ENCODE results near the gene ZFP36. TPM values are rescaled to one million over a fixed set of nuclear protein-coding genes. Genes with fewer than 3 reads are reported as not detected.

Gene ZFP36
- total and polyA plus RNA-seq, 4 donors = 41.2 to 655 (median 172) TPM

- TF ChIP-seq, protein P1, sequence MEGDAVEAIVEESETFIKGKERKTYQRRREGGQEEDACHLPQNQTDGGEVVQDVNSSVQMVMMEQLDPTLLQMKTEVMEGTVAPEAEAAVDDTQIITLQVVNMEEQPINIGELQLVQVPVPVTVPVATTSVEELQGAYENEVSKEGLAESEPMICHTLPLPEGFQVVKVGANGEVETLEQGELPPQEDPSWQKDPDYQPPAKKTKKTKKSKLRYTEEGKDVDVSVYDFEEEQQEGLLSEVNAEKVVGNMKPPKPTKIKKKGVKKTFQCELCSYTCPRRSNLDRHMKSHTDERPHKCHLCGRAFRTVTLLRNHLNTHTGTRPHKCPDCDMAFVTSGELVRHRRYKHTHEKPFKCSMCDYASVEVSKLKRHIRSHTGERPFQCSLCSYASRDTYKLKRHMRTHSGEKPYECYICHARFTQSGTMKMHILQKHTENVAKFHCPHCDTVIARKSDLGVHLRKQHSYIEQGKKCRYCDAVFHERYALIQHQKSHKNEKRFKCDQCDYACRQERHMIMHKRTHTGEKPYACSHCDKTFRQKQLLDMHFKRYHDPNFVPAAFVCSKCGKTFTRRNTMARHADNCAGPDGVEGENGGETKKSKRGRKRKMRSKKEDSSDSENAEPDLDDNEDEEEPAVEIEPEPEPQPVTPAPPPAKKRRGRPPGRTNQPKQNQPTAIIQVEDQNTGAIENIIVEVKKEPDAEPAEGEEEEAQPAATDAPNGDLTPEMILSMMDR (IDR thresholded peaks at IDR 0.05; ENCODE audit: control extremely low read depth, extremely low read depth) = no peak
- WGBS, 2 donors = 1 to 2% methylated on average over 14 of the region's 14 CpGs
These were observed 688 bp downstream of the ZFP36 start for GRCh38 chr19:39407410-39407659.

DNA sequence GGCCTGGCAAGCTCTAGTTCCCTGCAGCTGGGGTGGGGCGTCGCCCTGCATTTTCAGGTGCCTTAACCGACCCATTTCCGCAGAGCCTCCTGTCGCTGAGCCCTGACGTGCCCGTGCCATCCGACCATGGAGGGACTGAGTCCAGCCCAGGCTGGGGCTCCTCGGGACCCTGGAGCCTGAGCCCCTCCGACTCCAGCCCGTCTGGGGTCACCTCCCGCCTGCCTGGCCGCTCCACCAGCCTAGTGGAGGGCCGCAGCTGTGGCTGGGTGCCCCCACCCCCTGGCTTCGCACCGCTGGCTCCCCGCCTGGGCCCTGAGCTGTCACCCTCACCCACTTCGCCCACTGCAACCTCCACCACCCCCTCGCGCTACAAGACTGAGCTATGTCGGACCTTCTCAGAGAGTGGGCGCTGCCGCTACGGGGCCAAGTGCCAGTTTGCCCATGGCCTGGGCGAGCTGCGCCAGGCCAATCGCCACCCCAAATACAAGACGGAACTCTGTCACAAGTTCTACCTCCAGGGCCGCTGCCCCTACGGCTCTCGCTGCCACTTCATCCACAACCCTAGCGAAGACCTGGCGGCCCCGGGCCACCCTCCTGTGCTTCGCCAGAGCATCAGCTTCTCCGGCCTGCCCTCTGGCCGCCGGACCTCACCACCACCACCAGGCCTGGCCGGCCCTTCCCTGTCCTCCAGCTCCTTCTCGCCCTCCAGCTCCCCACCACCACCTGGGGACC lies 1.2 kb downstream of the ZFP36 start:
- H3K36me3 ChIP-seq (ENCODE audit: control insufficient read depth in 4 of 4, insufficient read depth in 4 of 4, low read length in 4 of 4) = peaks cover 0 to 12% (median 6%) of the 10 kb centered on the region in 4 donors
- no peaks in the 10 kb centered on the region for H3K27me3 ChIP-seq (ENCODE audit: control insufficient read depth in 3 of 3, insufficient read depth in 3 of 3, low read length in 2 of 3)
- H3K4me1 ChIP-seq (ENCODE audit: control insufficient read depth in 5 of 5, insufficient read depth in 5 of 5, low read length in 5 of 5) = peaks cover 0 to 48% (median 12%) of the 10 kb centered on the region in 5 donors
- peak overlapping the region; percentile 56 to 86 for H3K9ac ChIP-seq (ENCODE audit: insufficient read depth in 1 of 2, low read length in 2 of 2)
- no peaks in the 10 kb centered on the region for H3K9me3 ChIP-seq (ENCODE audit: control insufficient read depth in 4 of 4, insufficient read depth in 3 of 4, low read length in 3 of 4)
- 9 to 29% methylated on average over 39 to 40 of the region's 40 CpGs for WGBS, 2 donors
- DNase-seq (peak in 1 of 3 donors; percentile 46), ATAC-seq (ENCODE audit: insufficient read depth, low FRiP score) (no peak)
- TF ChIP-seq, protein P1 (IDR thresholded peaks at IDR 0.05; ENCODE audit: control extremely low read depth, extremely low read depth) = no peak
- peak overlapping the region; percentile 94 to 100 for H3K27ac ChIP-seq (ENCODE audit: low read depth in 1 of 2, low read length in 1 of 2)
- peak overlapping the region; percentile 91 for H3K4me3 ChIP-seq

More at GRCh38 chr19:39407410-39407659, 688 bp downstream of the ZFP36 start:
- ATAC-seq (ENCODE audit: insufficient read depth, low FRiP score) (no peak), DNase-seq (no peak)
- peaks cover 0 to 49% (median 13%) of the 10 kb centered on the region in 5 donors for H3K4me1 ChIP-seq (ENCODE audit: control insufficient read depth in 5 of 5, insufficient read depth in 5 of 5, low read length in 5 of 5)
- peak overlapping the region; percentile 56 to 86 for H3K9ac ChIP-seq (ENCODE audit: insufficient read depth in 1 of 2, low read length in 2 of 2)
- H3K36me3 ChIP-seq (ENCODE audit: control insufficient read depth in 4 of 4, insufficient read depth in 4 of 4, low read length in 4 of 4) = peaks cover 0 to 12% (median 6%) of the 10 kb centered on the region in 4 donors
- no peaks in the 10 kb centered on the region for H3K27me3 ChIP-seq (ENCODE audit: control insufficient read depth in 3 of 3, insufficient read depth in 3 of 3, low read length in 2 of 3)
- peak overlapping the region; percentile 91 for H3K4me3 ChIP-seq
- no peaks in the 10 kb centered on the region for H3K9me3 ChIP-seq (ENCODE audit: control insufficient read depth in 4 of 4, insufficient read depth in 3 of 4, low read length in 3 of 4)
- peak overlapping the region; percentile 94 to 100 for H3K27ac ChIP-seq (ENCODE audit: low read depth in 1 of 2, low read length in 1 of 2)

DNA sequence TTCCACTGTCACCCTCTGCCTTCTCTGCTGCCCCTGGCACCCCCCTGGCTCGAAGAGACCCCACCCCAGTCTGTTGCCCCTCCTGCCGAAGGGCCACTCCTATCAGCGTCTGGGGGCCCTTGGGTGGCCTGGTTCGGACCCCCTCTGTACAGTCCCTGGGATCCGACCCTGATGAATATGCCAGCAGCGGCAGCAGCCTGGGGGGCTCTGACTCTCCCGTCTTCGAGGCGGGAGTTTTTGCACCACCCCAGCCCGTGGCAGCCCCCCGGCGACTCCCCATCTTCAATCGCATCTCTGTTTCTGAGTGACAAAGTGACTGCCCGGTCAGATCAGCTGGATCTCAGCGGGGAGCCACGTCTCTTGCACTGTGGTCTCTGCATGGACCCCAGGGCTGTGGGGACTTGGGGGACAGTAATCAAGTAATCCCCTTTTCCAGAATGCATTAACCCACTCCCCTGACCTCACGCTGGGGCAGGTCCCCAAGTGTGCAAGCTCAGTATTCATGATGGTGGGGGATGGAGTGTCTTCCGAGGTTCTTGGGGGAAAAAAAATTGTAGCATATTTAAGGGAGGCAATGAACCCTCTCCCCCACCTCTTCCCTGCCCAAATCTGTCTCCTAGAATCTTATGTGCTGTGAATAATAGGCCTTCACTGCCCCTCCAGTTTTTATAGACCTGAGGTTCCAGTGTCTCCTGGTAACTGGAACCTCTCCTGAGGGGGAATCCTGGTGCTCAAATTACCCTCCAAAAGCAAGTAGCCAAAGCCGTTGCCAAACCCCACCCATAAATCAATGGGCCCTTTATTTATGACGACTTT lies 2.0 kb downstream of the ZFP36 start:
- DNase-seq = peak in 1 of 3 donors; percentile 57
- TF ChIP-seq, protein P1 (IDR thresholded peaks at IDR 0.05; ENCODE audit: control extremely low read depth, extremely low read depth) = no peak
- Histone ChIP-seq H3K27me3 (ENCODE audit: control insufficient read depth in 3 of 3, insufficient read depth in 3 of 3, low read length in 2 of 3) (no peaks in the 10 kb centered on the region), H3K4me3 (peak overlapping the region; percentile 91), H3K9ac (ENCODE audit: insufficient read depth in 1 of 2, low read length in 2 of 2) (peak overlapping the region in 1 of 2 donors; percentile 60), H3K4me1 (ENCODE audit: control insufficient read depth in 5 of 5, insufficient read depth in 5 of 5, low read length in 5 of 5) (peaks cover 0 to 43% (median 8%) of the 10 kb centered on the region in 5 donors), H3K27ac (ENCODE audit: low read depth in 1 of 2, low read length in 1 of 2) (peak overlapping the region; percentile 94 to 100), H3K36me3 (ENCODE audit: control insufficient read depth in 4 of 4, insufficient read depth in 4 of 4, low read length in 4 of 4) (peaks cover 0 to 12% (median 6%) of the 10 kb centered on the region in 4 donors), H3K9me3 (ENCODE audit: control insufficient read depth in 4 of 4, insufficient read depth in 3 of 4, low read length in 3 of 4) (no peaks in the 10 kb centered on the region)
- no peak for ATAC-seq (ENCODE audit: insufficient read depth, low FRiP score)
- WGBS, 2 donors = 28 to 58% methylated on average over 20 of the region's 20 CpGs
